ENCODE data around the gene OSTM1. TPM values are rescaled to one million over a fixed set of nuclear protein-coding genes. Genes with fewer than 3 reads are reported as not detected.

The OSTM1 gene
- total and polyA plus RNA-seq, 2 of the 8 experiments (the other 6 are each of a cell fraction or from before 2014, with no cell fraction given), result 17.7 to 26.1 TPM

DNA sequence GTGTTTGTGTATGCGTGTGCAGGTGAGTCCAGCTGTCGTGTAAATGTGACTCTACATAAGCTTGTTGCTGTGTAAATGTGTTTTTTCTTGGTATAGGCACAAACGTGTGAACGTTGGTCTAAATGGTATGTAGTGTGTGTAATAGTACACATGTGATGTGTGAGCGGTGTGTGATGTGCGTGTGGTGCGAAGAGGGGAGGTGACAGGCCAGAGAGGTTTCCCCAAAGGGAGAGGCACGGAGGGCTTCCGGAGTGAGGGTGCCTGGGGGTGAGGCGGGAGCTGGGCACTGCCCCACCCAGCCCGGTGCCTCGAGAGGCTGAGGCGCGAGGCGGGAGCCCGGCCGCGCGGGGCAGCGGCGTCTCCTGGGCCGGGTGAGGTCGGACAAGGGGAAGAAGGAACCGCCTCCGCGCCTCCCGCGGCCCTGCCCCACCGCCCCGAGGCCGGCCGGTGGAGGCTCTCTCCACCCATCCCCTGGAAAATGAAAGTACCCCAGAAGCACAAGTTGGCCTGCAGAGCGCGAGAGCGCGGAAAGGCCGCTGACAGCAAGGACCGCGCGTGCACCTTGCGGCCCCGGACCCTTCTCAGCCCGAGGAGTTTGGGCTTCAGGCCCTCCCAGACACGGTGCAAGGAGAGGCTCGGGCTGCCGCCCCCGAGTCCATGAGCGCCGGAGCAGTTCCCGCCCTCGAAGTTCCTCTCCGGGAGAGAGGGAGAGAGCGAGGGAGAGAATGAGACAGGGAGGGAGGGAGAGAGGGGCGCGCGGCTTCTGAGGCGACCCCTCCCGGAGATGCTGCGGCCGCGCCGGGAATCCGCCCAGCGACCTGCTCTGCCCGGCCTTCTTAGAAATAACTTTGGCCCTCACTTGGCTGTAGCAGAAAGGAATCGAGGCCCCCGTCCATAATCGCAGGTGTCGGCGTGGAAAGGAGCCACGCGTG, 43.2 kb upstream of the OSTM1 start (continued):
- TF ChIP-seq MAFK (IDR thresholded peaks at IDR 0.05; ENCODE audit: low read depth, low read length), result no peak
- no peak for TF ChIP-seq BACH1 (IDR thresholded peaks at IDR 0.05; ENCODE audit: low read length)
- no peak for TF ChIP-seq CEBPB (IDR thresholded peaks at IDR 0.05; ENCODE audit: low read depth, low read length)
- TF ChIP-seq, protein P1, sequence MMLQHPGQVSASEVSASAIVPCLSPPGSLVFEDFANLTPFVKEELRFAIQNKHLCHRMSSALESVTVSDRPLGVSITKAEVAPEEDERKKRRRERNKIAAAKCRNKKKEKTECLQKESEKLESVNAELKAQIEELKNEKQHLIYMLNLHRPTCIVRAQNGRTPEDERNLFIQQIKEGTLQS (IDR thresholded peaks at IDR 0.05; ENCODE audit: insufficient read depth, low read depth, low read length), result no peak
- no peak for TF ChIP-seq TAF7 (optimal IDR thresholded peaks at IDR 0.05; ENCODE audit: borderline replicate concordance, low read depth, low read length)
- peak; percentile 100 for TF ChIP-seq CTBP2 (IDR thresholded peaks at IDR 0.05; ENCODE audit: borderline replicate concordance, insufficient read depth, insufficient read length, low read length)
- no peak for TF ChIP-seq GABPA (IDR thresholded peaks at IDR 0.05; ENCODE audit: borderline replicate concordance, insufficient read depth, low read length)
- TF ChIP-seq EP300 (IDR thresholded peaks at IDR 0.05; ENCODE audit: borderline replicate concordance in 1 of 2, low read depth in 2 of 2, low read length in 2 of 2), result no peak
- TF ChIP-seq EZH2 (IDR thresholded peaks at IDR 0.05; ENCODE audit: low read depth, low read length, severe bottlenecking), result peak; percentile 100
- no peak for TF ChIP-seq NANOG (IDR thresholded peaks at IDR 0.05; ENCODE audit: insufficient read depth, low read depth, low read length, poor library complexity, severe bottlenecking)
- TF ChIP-seq RBBP5 (IDR thresholded peaks at IDR 0.05; ENCODE audit: borderline replicate concordance, low read depth, low read length), result peak; percentile 53; the same call in 1 of the 2 replicates
- no peak for TF ChIP-seq PHF8 (conservative IDR thresholded peaks at IDR 0.05; ENCODE audit: low read depth, low read length)
- no peak for TF ChIP-seq SRF (IDR thresholded peaks at IDR 0.05; ENCODE audit: low read depth, low read length)
- no peak for TF ChIP-seq BCL11A (IDR thresholded peaks at IDR 0.05; ENCODE audit: low read depth in 2 of 2, low read length in 2 of 2)
- TF ChIP-seq EGR1 (IDR thresholded peaks at IDR 0.05; ENCODE audit: borderline replicate concordance, low read depth, low read length), result peak; percentile 85; the same call in 1 of the 2 replicates
- TF ChIP-seq TBP (IDR thresholded peaks at IDR 0.05; ENCODE audit: low read depth, low read length), result no peak
- TF ChIP-seq ASH2L (IDR thresholded peaks at IDR 0.05; ENCODE audit: low read length), result peak; percentile 88
